GM19043 (cell line): ENCODE results near the gene CFAP100.

Experiments used
- ATAC-seq: cut with Tn5 transposase; IDR thresholded peaks from one replicate; pipeline ENCODE4 v1.9.1; 2021; ENCODE audit warnings: low read depth; ENCODE audit not compliant: unreplicated experiment

The CFAP100 gene

DNA sequence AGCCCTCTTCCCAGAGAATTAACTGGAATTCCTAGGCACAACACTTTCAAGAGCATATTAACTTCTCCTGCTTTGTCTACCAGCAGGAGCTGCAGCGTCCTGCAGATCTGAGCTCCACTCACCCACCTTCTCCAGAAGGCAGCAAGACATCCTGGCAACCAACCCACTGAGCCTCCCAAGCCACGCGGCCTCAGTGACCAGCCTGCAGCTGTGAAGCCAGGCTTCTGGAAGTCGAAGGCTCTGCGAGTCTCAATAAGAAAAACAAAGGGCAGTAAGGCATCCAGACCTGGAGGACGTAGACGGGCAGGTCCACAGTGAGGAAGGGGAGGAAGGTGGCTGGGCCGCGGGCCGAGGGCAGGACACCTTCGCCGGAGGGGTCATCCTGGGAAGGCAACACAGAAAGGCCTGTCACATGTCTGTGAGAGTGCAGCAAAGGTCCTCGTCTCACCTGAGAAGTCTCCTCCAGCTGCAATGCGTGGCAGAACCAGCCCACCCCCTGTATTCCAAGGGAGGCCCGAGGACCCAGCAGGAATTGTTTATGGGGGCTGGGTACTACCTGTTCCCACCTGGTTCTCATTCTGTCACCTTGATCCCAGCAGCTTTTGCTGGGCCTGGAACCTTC, 44.7 kb downstream of the CFAP100 start:
- ATAC-seq: no peak

- no peak for ATAC-seq
These were observed 45.4 kb downstream of the CFAP100 start for GRCh38 chr3:126439968-126440708.

DNA sequence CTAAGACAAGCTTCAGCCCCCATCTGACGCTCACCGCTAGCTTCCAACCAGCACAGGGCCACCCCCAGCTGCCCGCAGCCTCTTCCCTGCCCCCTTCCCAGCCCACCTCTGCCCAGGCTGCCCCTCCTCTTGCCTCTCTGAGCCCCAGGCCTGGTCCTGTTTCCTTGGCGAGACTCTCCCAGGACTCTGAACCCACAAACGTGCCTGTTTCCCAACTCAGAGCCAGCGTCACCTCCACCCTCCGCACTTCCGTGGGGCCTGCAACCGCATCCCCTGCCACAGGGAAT, 45.9 kb downstream of the CFAP100 start:
- ATAC-seq: no peak

GRCh38 chr3:126441256-126441880, 46.7 kb downstream of the CFAP100 start:
- no peak for ATAC-seq

DNA sequence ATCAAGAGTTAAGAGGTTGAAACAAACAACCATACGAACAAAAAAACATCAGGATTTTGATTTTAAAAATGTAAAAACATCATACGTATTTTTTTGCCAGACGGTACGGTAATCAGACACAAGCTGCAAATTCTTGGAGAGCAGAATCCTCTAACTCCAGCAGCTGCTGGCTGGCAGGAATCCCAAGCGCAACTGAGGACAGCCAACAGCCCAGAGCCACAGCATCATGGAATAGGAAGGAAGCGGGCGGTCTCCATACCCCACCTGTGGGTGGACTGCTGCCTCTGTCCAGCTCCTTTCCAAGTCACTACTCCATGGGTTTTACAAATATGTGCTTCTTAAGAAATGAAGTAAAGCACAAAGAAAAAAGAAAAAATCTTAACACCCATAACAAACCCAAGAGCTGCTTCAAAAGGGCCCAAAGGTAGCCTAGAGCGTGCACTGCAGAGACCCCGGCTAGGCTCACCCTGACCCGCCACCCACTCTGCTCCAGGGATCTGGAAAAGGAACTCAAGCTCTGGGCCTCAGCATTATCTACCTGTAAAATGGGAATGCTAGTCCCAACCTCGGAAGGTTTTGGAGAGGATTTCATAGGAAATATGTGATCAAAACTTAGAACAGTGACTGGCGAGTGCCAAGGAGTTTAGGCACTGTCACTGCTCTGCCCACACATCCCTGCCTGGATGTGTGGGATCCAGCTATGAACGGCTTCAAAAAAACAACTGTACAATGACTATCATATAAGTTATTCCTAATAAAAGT, 47.6 kb downstream of the CFAP100 start:
- ATAC-seq: no peak

- no peak for ATAC-seq
These were observed 48.1 kb downstream of the CFAP100 start for GRCh38 chr3:126442856-126443242.

GRCh38 chr3:126445506-126445905, 50.8 kb downstream of the CFAP100 start:
- no peak for ATAC-seq

GRCh38 chr3:126446301-126446700, 51.6 kb downstream of the CFAP100 start:
- ATAC-seq: no peak

DNA sequence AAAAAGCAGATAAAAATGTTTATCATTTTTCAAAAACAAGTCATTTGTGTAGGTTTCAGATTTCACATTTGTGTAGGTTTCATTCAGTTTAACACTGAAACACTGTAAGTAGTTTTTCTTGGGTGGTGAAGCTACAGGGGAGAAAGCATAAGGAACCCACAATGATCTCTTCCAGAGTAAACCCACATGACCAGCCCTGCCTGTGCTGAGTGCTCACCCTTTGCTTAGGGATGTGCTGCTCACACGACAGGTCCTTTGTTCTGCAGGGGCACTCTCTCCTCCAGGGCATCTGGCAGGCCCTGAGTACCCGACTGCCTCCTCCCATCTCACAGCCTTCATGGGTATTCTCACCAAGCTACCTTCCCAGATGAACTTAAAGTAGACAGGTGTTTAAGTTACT, 52.1 kb downstream of the CFAP100 start:
- ATAC-seq: no peak

- ATAC-seq: no peak
These were observed 52.9 kb downstream of the CFAP100 start for GRCh38 chr3:126447456-126448106.

- no peak for ATAC-seq
These were observed 53.6 kb downstream of the CFAP100 start for GRCh38 chr3:126448136-126448892.

DNA sequence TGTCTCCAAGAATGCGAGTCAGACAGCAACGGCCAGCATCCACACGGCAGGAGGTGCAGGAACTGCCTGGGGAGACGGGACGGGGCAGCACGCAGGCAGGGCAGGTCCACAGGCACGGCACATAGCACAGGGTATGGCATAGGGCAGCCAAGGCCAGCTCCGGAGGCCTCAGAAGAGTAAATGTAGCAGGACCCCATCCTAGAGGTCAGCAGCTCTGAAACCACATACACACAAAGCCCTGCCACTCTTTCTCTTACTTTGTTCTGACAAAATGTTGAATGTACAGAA, 54.1 kb downstream of the CFAP100 start:
- no peak for ATAC-seq

DNA sequence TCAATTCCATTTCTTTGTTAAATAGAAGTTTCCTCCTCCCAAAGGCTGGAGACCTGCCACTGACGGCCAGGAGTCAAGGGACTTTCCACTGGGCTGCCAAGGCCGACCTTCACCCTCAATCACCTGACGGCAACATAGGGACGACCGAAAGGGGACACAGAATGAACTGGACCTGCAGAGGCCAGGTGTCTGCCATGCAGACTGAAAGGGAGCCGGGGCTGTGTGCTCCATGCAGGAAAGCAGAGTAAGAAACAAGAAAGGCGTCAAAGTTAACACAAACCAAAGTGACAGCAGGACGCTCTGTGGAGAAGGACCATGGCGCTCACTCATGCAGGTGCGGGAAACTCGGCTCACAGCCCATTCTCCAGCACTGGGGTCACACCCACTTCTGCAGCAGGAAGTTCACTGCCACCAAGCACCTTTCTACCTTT, 54.9 kb downstream of the CFAP100 start:
- ATAC-seq: no peak

DNA sequence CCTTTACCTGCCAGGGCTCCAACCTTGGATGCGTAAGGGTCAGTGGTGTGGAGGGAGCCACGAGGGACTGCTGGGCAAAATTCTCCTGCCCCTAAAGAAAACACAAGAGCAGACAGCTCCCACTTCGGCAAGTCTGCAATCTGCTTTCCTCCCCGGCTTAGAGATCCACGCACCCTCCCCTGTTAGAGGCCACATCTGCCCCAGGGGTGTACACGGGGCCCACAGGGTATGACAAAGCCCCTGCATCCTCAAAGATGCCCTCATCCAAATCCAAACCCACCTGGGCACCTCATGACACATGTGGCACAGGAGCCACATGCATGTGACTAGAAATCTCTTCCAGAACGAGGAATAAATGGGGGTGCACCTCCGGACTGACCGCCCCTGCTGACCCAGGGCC, 55.5 kb downstream of the CFAP100 start:
- no peak for ATAC-seq

DNA sequence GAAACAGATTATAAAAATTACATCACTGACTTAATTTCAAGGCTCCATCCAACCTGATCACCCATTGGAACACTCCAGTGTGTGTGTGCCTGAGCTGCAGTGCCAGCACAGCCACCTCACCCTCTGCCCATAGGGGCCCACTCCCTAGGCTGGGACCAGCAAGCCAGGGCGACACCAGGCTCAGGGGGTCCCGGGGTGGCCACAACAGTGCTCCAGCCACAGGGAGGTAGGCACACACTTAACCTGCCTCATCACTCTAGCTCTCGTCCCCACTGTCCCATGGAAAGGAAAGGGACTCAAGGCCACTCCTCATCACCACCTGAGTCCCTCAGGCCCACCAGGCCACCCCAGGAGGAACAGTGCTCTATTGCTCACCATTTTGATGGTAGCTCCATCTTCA, 56.0 kb downstream of the CFAP100 start:
- no peak for ATAC-seq

DNA sequence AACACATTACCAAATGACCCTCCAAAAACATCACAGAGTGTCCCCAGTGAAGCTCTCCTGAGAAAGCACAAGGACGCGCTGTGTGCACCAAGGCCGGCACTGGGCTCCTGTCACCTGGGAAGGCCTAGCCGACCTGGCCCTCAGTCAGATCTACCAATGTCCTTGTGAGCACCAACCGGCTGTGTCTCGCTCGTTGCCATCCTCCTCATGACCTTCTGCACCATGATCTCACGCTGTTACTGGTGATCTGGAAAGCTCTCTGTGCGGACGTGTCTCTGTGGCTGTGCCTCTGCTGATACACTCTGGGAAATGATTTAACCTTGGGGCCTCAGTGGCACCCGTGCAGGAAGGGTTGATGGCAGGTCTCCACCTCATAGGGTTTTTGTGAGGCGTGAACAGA, 56.8 kb downstream of the CFAP100 start:
- ATAC-seq: no peak

DNA sequence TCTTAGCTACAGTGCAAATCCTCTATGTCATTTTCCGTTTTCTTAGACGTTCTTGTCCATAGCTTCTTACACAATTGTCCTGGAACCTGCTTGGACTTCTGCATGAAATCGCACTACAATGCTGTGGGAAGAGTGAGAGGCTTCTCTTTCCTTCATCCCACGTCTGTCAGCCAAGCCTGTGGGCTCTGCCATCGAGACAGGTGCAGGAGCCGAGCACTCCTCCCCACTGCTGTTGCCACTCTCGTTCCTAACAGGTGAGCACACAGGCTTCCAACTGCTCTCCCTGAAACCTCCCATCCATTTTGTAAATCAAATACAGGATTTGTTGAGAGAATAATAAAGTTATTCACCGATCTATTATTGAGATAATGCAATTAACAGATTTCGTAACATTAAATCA, 57.5 kb downstream of the CFAP100 start:
- no peak for ATAC-seq

DNA sequence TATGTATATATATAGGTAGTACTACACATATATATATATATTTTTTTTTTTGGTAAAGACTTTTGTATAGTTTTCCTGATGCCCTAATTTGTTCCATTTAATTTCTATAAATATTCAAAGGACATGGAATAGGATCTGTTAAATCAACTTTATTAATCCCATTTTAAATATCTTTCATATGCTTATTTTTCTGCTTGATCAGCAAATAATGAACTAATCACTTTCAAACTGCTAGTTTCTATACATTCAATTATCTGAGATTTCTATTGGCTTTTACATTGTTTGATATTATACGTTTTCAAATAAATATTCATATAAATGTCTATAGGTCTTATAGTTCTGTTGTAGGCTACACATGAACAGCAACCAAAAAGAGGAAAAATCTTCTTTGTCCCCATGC, 59.3 kb downstream of the CFAP100 start:
- no peak for ATAC-seq

- ATAC-seq: no peak
These were observed 59.9 kb downstream of the CFAP100 start for GRCh38 chr3:126454437-126455198.

DNA sequence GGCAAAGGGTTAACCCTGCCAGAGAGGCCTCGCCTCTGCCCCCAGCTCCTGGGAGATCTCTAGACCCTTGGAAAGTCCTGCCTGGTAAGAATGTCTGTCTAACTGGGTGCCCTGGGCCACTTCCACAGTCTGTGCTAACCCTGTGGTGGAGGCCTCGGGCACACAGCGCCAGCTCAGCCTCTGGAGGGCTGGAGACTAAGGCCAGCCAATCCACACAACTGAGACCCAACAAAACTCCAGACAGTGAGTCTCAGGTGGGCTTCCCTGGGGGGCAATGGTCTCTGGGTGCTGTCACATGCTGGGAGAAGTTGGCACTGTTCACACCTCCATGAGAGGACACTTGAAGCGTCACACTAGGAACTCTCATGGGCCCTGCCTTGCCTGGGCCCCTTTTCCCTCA, 61.5 kb downstream of the CFAP100 start:
- no peak for ATAC-seq
